Liver (tissue), 9 donors: ENCODE results near the gene KRT32. TPM values are rescaled to one million over a fixed set of nuclear protein-coding genes. Genes with fewer than 3 reads are reported as not detected.

Source experiments
- DNase-seq: peaks from one replicate; pipeline ENCODE4 v3.0.0-alpha.2; 2017; ENCODE audit warnings: low spot score
- H3K27ac ChIP-seq, 2 donors: one replicate each; pipeline ENCODE4 v1.7.0; 2013; ENCODE audit warnings: inconsistent platforms in 2 of 2, low read length in 2 of 2, control low read depth in 1 of 2, low read depth in 1 of 2, mild to moderate bottlenecking in 1 of 2
- H3K27me3 ChIP-seq, 4 donors: one replicate each; pipeline versions ENCODE4 v1.6.1 to v1.7.0; 2013; ENCODE audit warnings: low read length in 3 of 4, inconsistent platforms in 1 of 4, mild to moderate bottlenecking in 1 of 4, moderate library complexity in 1 of 4; ENCODE audit not compliant: control insufficient read depth in 4 of 4, insufficient read depth in 4 of 4
- H3K36me3 ChIP-seq, 4 donors: one replicate each; pipeline versions ENCODE4 v1.6.1 to v1.7.0; 2013; ENCODE audit warnings: low read length in 3 of 4, mild to moderate bottlenecking in 3 of 4, low read depth in 1 of 4, moderate library complexity in 1 of 4; ENCODE audit not compliant: control insufficient read depth in 4 of 4, insufficient read depth in 3 of 4
- H3K4me1 ChIP-seq, 4 donors: one replicate each; pipeline versions ENCODE4 v1.6.1 to v1.7.0; 2013; ENCODE audit warnings: low read length in 3 of 4, mild to moderate bottlenecking in 3 of 4, moderate library complexity in 1 of 4; ENCODE audit not compliant: control insufficient read depth in 4 of 4, insufficient read depth in 4 of 4
- H3K4me3 ChIP-seq, 3 donors: one replicate each; pipeline versions ENCODE4 v1.6.1 to v1.7.0; 2013; ENCODE audit warnings: low read length in 3 of 3, control low read depth in 1 of 3, low read depth in 1 of 3, mild to moderate bottlenecking in 1 of 3
- H3K9ac ChIP-seq, 2 donors: one replicate each; pipeline ENCODE4 v1.7.0; 2013; ENCODE audit warnings: low read length in 2 of 2, mild to moderate bottlenecking in 2 of 2, moderate library complexity in 2 of 2, control low read depth in 1 of 2, low read depth in 1 of 2
- H3K9me3 ChIP-seq, 4 donors: one replicate each; pipeline versions ENCODE4 v1.6.1 to v1.7.0; 2013; ENCODE audit warnings: low read length in 3 of 4; ENCODE audit not compliant: control insufficient read depth in 4 of 4
- FOXA1 ChIP-seq: IDR thresholded peaks from 2 replicates; pipeline ENCODE4 v1.6.1; 2016; ENCODE audit warnings: antibody characterized with exemption
- GABPA ChIP-seq, 2 donors: IDR thresholded peaks in 1 of 2; conservative IDR thresholded peaks in 1 of 2; 2 replicates each; pipeline ENCODE4 v1.6.1; 2016; ENCODE audit warnings: antibody characterized with exemption in 2 of 2, mild to moderate bottlenecking in 1 of 2, moderate library complexity in 1 of 2
- HNF4A ChIP-seq, 2 donors: conservative IDR thresholded peaks; 2 replicates each; pipeline ENCODE4 v1.6.1; 2016; ENCODE audit warnings: antibody characterized with exemption in 2 of 2, mild to moderate bottlenecking in 2 of 2
- NR2F2 ChIP-seq: IDR thresholded peaks from 2 replicates; pipeline ENCODE4 v1.6.1; 2016; ENCODE audit warnings: antibody characterized with exemption
- SP1 ChIP-seq: IDR thresholded peaks from 2 replicates; pipeline ENCODE4 v1.6.1; 2018; ENCODE audit warnings: antibody characterized with exemption, mild to moderate bottlenecking
- WGBS: extraction: QIAGEN DNeasy Blood & Tissue Kit; methylation state at CpG from one replicate; pipeline ENCODE4 v1.1.7; 2013; 5-methylcytosine and 5-hydroxymethylcytosine counted together
- polyA plus RNA-seq, 2 donors: library from polyadenylated mRNA; stranded (reverse) in 1 of 2; unstranded in 1 of 2; fragments of 200-250 nt in 1 of 2; fragments of >200 nt in 1 of 2; fragmentation: Nextera tagmentation in 1 of 2; extraction: Ambion mirVana in 1 of 2; gene quantifications; one replicate each; pipeline versions ENCODE4 v1.2.1 to v1.2.3, GENCODE V29; 2013 to 2015
- total RNA-seq, 2 donors: library from RNA; depleted of rRNA; stranded (reverse); fragments of >200 nt; gene quantifications; one replicate each; pipeline ENCODE4 v1.2.3, GENCODE V29; 2014
- TF ChIP-seq, protein P1 (sequence below): IDR thresholded peaks from 2 replicates; pipeline ENCODE4 v1.6.1; 2016; ENCODE audit warnings: antibody characterized with exemption
- TF ChIP-seq, protein P2 (sequence below): IDR thresholded peaks from 2 replicates; pipeline ENCODE4 v1.6.1; 2016; ENCODE audit warnings: antibody characterized with exemption
- TF ChIP-seq, protein P3 (sequence below): IDR thresholded peaks from 2 replicates; pipeline ENCODE4 v1.6.1; 2016; ENCODE audit warnings: antibody characterized with exemption, mild to moderate bottlenecking
- TF ChIP-seq, protein P4 (sequence below): IDR thresholded peaks from 2 replicates; pipeline ENCODE4 v1.6.1; 2016; ENCODE audit warnings: antibody characterized with exemption
- TF ChIP-seq, protein P5 (sequence below): fragments of 150-350 bp; IDR thresholded peaks from 2 replicates; pipeline ENCODE4 v1.5.1; 2017; ENCODE audit warnings: improper control_type of control experiment, low read depth, low read length; ENCODE audit not compliant: missing input control
- donor health status: healthy.
- donor health status: healthy.
- donor health status: healthy.
- donor health status: healthy.
- donor health status: healthy.

Gene KRT32
- total and polyA plus RNA-seq, 4 donors, result not detected

DNA sequence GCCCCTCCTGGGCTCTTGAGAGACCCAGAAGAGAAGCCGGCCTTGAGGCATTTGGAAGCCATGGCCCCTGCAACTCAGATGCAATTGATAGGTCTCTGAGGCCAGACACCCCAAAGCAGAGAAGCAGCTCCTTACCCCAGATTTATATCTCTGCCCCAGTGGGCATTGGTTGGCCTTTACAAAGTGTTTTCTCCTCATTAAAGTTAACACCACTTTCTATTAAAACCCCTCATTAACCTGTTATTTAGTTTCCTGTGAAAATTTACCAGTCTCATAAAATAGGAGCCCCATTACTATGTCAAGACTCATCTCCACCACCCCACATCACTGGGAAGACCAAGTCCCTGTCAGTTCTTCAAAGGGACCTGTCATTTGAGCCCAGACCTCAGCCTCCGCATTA lies 13.8 kb upstream of the KRT32 start, which contains the start of gene KRT35 (continued):
- no peak for TF ChIP-seq HNF4A (conservative IDR thresholded peaks at IDR 0.05)
- TF ChIP-seq NR2F2, result no peak

DNA sequence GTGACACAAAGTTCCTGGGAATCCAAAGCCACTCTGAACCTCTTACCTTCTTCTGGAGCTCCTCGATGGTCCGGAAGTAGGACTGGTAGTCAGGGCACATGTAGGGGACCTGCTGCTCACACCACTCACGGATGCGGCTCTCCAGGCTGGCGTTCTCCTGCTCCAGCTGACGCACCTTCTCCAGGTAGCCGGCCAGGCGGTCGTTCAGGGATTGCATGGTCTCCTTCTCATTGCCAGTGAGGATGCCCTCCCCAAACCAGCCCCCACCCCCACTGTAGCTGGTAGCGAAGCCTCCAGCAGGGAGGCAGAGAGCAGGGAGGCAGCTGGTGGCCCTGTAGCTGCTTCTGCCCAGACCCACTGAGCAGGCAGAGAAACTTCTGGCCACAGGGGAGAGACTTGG lies 13.4 kb upstream of the KRT32 start:
- Histone ChIP-seq H3K9me3 (no peaks in the 10 kb centered on the region), H3K4me3 (no peak overlapping the region), H3K9ac (no peak overlapping the region), H3K36me3 (no peaks in the 10 kb centered on the region), H3K4me1 (no peaks in the 10 kb centered on the region), H3K27ac (no peak overlapping the region), H3K27me3 (no peaks in the 10 kb centered on the region)
- 94% methylated on average over 10 of the region's 10 CpGs for WGBS
- no peak for DNase-seq
- TF ChIP-seq GABPA (IDR thresholded peaks at IDR 0.05 in 1 of 2, conservative IDR thresholded peaks at IDR 0.05 in 1 of 2), result no peak
- TF ChIP-seq, protein P1, sequence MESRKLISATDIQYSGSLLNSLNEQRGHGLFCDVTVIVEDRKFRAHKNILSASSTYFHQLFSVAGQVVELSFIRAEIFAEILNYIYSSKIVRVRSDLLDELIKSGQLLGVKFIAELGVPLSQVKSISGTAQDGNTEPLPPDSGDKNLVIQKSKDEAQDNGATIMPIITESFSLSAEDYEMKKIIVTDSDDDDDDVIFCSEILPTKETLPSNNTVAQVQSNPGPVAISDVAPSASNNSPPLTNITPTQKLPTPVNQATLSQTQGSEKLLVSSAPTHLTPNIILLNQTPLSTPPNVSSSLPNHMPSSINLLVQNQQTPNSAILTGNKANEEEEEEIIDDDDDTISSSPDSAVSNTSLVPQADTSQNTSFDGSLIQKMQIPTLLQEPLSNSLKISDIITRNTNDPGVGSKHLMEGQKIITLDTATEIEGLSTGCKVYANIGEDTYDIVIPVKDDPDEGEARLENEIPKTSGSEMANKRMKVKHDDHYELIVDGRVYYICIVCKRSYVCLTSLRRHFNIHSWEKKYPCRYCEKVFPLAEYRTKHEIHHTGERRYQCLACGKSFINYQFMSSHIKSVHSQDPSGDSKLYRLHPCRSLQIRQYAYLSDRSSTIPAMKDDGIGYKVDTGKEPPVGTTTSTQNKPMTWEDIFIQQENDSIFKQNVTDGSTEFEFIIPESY, result no peak

DNA sequence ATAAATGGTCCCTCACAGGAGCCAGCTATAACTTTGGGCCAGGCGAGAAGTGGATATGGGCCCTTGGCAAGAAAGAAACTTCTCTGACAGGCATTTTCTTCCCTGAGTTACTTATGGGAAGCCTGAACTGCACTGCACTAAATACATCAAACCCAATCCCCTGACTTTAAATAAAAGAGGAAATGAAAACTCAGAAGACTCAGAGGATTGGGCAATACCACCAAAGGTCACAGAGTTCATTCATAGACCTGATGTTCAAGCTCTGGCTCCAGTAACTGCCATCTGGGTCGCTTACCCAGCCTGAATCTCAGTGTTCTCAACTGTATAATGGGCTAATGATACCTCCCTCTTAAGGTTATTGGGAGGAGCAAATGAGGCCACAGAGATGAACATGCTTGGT lies 12.9 kb upstream of the KRT32 start:
- no peak overlapping the region for H3K27ac ChIP-seq
- H3K4me3 ChIP-seq, result no peak overlapping the region
- H3K9me3 ChIP-seq, result no peaks in the 10 kb centered on the region
- no peaks in the 10 kb centered on the region for H3K36me3 ChIP-seq
- H3K27me3 ChIP-seq, result no peaks in the 10 kb centered on the region
- no peak overlapping the region for H3K9ac ChIP-seq
- TF ChIP-seq, protein P2, sequence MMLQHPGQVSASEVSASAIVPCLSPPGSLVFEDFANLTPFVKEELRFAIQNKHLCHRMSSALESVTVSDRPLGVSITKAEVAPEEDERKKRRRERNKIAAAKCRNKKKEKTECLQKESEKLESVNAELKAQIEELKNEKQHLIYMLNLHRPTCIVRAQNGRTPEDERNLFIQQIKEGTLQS, result no peak
- no peak for TF ChIP-seq GABPA (IDR thresholded peaks at IDR 0.05 in 1 of 2, conservative IDR thresholded peaks at IDR 0.05 in 1 of 2)
- TF ChIP-seq, protein P3, sequence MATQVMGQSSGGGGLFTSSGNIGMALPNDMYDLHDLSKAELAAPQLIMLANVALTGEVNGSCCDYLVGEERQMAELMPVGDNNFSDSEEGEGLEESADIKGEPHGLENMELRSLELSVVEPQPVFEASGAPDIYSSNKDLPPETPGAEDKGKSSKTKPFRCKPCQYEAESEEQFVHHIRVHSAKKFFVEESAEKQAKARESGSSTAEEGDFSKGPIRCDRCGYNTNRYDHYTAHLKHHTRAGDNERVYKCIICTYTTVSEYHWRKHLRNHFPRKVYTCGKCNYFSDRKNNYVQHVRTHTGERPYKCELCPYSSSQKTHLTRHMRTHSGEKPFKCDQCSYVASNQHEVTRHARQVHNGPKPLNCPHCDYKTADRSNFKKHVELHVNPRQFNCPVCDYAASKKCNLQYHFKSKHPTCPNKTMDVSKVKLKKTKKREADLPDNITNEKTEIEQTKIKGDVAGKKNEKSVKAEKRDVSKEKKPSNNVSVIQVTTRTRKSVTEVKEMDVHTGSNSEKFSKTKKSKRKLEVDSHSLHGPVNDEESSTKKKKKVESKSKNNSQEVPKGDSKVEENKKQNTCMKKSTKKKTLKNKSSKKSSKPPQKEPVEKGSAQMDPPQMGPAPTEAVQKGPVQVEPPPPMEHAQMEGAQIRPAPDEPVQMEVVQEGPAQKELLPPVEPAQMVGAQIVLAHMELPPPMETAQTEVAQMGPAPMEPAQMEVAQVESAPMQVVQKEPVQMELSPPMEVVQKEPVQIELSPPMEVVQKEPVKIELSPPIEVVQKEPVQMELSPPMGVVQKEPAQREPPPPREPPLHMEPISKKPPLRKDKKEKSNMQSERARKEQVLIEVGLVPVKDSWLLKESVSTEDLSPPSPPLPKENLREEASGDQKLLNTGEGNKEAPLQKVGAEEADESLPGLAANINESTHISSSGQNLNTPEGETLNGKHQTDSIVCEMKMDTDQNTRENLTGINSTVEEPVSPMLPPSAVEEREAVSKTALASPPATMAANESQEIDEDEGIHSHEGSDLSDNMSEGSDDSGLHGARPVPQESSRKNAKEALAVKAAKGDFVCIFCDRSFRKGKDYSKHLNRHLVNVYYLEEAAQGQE, result no peak
- TF ChIP-seq HNF4A (conservative IDR thresholded peaks at IDR 0.05), result no peak
- TF ChIP-seq, protein P4, sequence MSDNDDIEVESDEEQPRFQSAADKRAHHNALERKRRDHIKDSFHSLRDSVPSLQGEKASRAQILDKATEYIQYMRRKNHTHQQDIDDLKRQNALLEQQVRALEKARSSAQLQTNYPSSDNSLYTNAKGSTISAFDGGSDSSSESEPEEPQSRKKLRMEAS, result no peak
- no peak for TF ChIP-seq SP1
- 57% methylated on average over 2 of the region's 2 CpGs for WGBS
- no peak for DNase-seq
- no peaks in the 10 kb centered on the region for H3K4me1 ChIP-seq

DNA sequence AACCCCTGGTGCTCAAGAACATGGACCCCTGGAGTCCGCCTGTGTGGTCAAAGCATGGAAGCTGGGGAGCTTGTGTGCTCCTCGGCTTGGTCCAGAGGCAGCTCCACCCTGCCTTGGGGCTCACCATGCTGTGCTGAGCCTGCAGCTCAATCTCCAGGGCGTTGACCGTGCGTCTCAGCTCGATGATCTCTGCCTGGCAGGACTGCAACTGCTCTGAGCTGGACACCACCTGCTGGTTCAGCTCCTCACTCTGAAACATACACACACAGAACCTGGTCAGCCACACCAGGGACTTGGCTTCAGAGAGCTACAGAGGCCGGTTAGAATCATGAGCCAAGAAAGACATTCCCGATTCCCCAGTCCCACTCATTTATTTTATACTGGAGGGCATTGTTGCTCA lies 11.1 kb upstream of the KRT32 start:
- WGBS, result 84% methylated on average over 8 of the region's 8 CpGs
- Histone ChIP-seq H3K9ac (no peak overlapping the region), H3K9me3 (no peaks in the 10 kb centered on the region), H3K4me3 (no peak overlapping the region), H3K36me3 (no peaks in the 10 kb centered on the region), H3K27ac (no peak overlapping the region), H3K4me1 (no peaks in the 10 kb centered on the region), H3K27me3 (no peaks in the 10 kb centered on the region)
- TF ChIP-seq HNF4A (conservative IDR thresholded peaks at IDR 0.05), result no peak
- TF ChIP-seq FOXA1, result no peak
- TF ChIP-seq, protein P5, sequence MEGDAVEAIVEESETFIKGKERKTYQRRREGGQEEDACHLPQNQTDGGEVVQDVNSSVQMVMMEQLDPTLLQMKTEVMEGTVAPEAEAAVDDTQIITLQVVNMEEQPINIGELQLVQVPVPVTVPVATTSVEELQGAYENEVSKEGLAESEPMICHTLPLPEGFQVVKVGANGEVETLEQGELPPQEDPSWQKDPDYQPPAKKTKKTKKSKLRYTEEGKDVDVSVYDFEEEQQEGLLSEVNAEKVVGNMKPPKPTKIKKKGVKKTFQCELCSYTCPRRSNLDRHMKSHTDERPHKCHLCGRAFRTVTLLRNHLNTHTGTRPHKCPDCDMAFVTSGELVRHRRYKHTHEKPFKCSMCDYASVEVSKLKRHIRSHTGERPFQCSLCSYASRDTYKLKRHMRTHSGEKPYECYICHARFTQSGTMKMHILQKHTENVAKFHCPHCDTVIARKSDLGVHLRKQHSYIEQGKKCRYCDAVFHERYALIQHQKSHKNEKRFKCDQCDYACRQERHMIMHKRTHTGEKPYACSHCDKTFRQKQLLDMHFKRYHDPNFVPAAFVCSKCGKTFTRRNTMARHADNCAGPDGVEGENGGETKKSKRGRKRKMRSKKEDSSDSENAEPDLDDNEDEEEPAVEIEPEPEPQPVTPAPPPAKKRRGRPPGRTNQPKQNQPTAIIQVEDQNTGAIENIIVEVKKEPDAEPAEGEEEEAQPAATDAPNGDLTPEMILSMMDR, result no peak
- DNase-seq, result no peak
